NT2/D1 (cell line): ENCODE results near the gene FADD.

Source experiments
- DNase-seq: peaks from one replicate; pipeline ENCODE4 v3.0.0-alpha.2; 2011; ENCODE audit warnings: low read depth, low spot score
- H3K27me3 ChIP-seq: 2 replicates; pipeline ENCODE4 v1.6.0; 2011; ENCODE audit warnings: mild to moderate bottlenecking; ENCODE audit not compliant: insufficient read length, insufficient read depth
- H3K36me3 ChIP-seq: 2 replicates; pipeline ENCODE4 v1.6.1; 2011; ENCODE audit warnings: mild to moderate bottlenecking, low read length, mixed read lengths; ENCODE audit not compliant: insufficient read depth, insufficient read length
- H3K4me1 ChIP-seq: 2 replicates; pipeline ENCODE4 v1.5.1; 2011; ENCODE audit not compliant: insufficient read depth, insufficient read length
- H3K4me3 ChIP-seq: 2 replicates; pipeline ENCODE4 v1.5.1; 2011; ENCODE audit warnings: low read depth; ENCODE audit not compliant: insufficient read length
- H3K9ac ChIP-seq: 2 replicates; pipeline ENCODE4 v1.6.0; 2011; ENCODE audit warnings: low read depth; ENCODE audit not compliant: insufficient read length
- H3K9me3 ChIP-seq: 2 replicates; pipeline ENCODE4 v1.5.1; 2011; ENCODE audit warnings: mild to moderate bottlenecking, low read length; ENCODE audit not compliant: insufficient read depth
- SUZ12 ChIP-seq: IDR thresholded peaks from 2 replicates; pipeline ENCODE4 v1.6.1; 2011; ENCODE audit not compliant: insufficient read length, insufficient read depth; ENCODE audit errors: extremely low read depth
- YY1 ChIP-seq: IDR thresholded peaks from 2 replicates; pipeline ENCODE4 v1.6.1; 2011; ENCODE audit not compliant: insufficient read length, insufficient read depth
- ZNF274 ChIP-seq: IDR thresholded peaks from 2 replicates; pipeline ENCODE4 v1.6.1; 2011; ENCODE audit warnings: mild to moderate bottlenecking, low read depth, low read length

The FADD gene

GRCh38 chr11:70183032-70183431, 20.1 kb upstream of the FADD start:
- no peak for TF ChIP-seq SUZ12
- no peak for TF ChIP-seq ZNF274
- TF ChIP-seq YY1, result no peak
- Histone ChIP-seq H3K4me3 (no peak overlapping the region), H3K4me1 (peaks cover 5% of the 10 kb centered on the region), H3K9me3 (no peaks in the 10 kb centered on the region), H3K9ac (no peak overlapping the region), H3K36me3 (no peaks in the 10 kb centered on the region), H3K27me3 (peaks cover 9% of the 10 kb centered on the region)
- DNase-seq, result no peak

- Histone ChIP-seq H3K4me3 (no peak overlapping the region), H3K4me1 (peaks cover 5% of the 10 kb centered on the region), H3K9ac (no peak overlapping the region), H3K9me3 (no peaks in the 10 kb centered on the region), H3K27me3 (peaks cover 9% of the 10 kb centered on the region), H3K36me3 (no peaks in the 10 kb centered on the region)
- DNase-seq, result no peak
- no peak for TF ChIP-seq SUZ12
- TF ChIP-seq ZNF274, result no peak
- no peak for TF ChIP-seq YY1
These were observed 19.5 kb upstream of the FADD start for GRCh38 chr11:70183483-70184176.

GRCh38 chr11:70184396-70184795, 18.7 kb upstream of the FADD start:
- DNase-seq, result no peak
- Histone ChIP-seq H3K9ac (no peak overlapping the region), H3K4me1 (peaks cover 5% of the 10 kb centered on the region), H3K9me3 (no peaks in the 10 kb centered on the region), H3K36me3 (no peaks in the 10 kb centered on the region), H3K4me3 (no peak overlapping the region), H3K27me3 (peaks cover 9% of the 10 kb centered on the region)
- TF ChIP-seq ZNF274 (no peak), SUZ12 (no peak), YY1 (no peak)

- Histone ChIP-seq H3K36me3 (no peaks in the 10 kb centered on the region), H3K9me3 (no peaks in the 10 kb centered on the region), H3K27me3 (peaks cover 6% of the 10 kb centered on the region), H3K4me1 (peaks cover 5% of the 10 kb centered on the region), H3K4me3 (no peak overlapping the region), H3K9ac (no peak overlapping the region)
- no peak for TF ChIP-seq YY1
- DNase-seq, result no peak
These were observed 17.6 kb upstream of the FADD start for GRCh38 chr11:70185348-70186055.

- Histone ChIP-seq H3K9ac (no peak overlapping the region), H3K27me3 (peaks cover 4% of the 10 kb centered on the region), H3K36me3 (no peaks in the 10 kb centered on the region), H3K4me3 (no peak overlapping the region), H3K9me3 (no peaks in the 10 kb centered on the region), H3K4me1 (no peaks in the 10 kb centered on the region)
- TF ChIP-seq SUZ12 (no peak), ZNF274 (no peak), YY1 (no peak)
- DNase-seq, result no peak
These were observed 16.7 kb upstream of the FADD start for GRCh38 chr11:70186420-70186819.

- Histone ChIP-seq H3K9ac (no peak overlapping the region), H3K27me3 (peaks cover 4% of the 10 kb centered on the region), H3K36me3 (no peaks in the 10 kb centered on the region), H3K9me3 (no peaks in the 10 kb centered on the region), H3K4me1 (no peaks in the 10 kb centered on the region), H3K4me3 (no peak overlapping the region)
- no peak for DNase-seq
- TF ChIP-seq SUZ12 (no peak), YY1 (no peak), ZNF274 (no peak)
These were observed 16.2 kb upstream of the FADD start for GRCh38 chr11:70186936-70187335.

GRCh38 chr11:70187771-70188170, 15.3 kb upstream of the FADD start:
- Histone ChIP-seq H3K4me1 (no peaks in the 10 kb centered on the region), H3K9ac (no peak overlapping the region), H3K4me3 (no peak overlapping the region), H3K9me3 (no peaks in the 10 kb centered on the region), H3K27me3 (peaks cover 4% of the 10 kb centered on the region), H3K36me3 (no peaks in the 10 kb centered on the region)
- no peak for DNase-seq
- TF ChIP-seq SUZ12 (no peak), ZNF274 (no peak), YY1 (no peak)
